GM23338 (cell line): Measurements from ENCODE around the gene GLI1. TPM values are rescaled to one million over a fixed set of nuclear protein-coding genes. Genes with fewer than 3 reads are reported as not detected.

ENCODE experiments used
- ATAC-seq: fragments of 200-7000 bp; cut with Tn5 transposase; 3 replicates; pipeline ENCODE4 v1.9.1; 2020
- DNase-seq: peaks from one replicate; pipeline ENCODE4 v3.0.0-alpha.2; 2015; ENCODE audit warnings: low spot score
- H2AFZ ChIP-seq: fragments of 200-600 bp; sonication (generic); 2 replicates; pipeline ENCODE4 v1.8.0; 2016; ENCODE audit warnings: antibody characterized with exemption, mild to moderate bottlenecking, moderate library complexity
- H3F3A ChIP-seq: fragments of 200-600 bp; sonication (generic); replicated peaks from 2 replicates; pipeline ENCODE4 v1.8.0; 2017; ENCODE audit warnings: antibody characterized with exemption, mixed run types, low read depth
- H3K27ac ChIP-seq: fragments of 200-600 bp; sonication (generic); 2 replicates; pipeline ENCODE4 v1.6.1; 2016; ENCODE audit warnings: low read depth
- H3K27me3 ChIP-seq: fragments of 200-600 bp; sonication (generic); 2 replicates; pipeline ENCODE4 v1.8.0; 2016; ENCODE audit warnings: mild to moderate bottlenecking, mixed run types, moderate library complexity; ENCODE audit not compliant: insufficient read depth
- H3K36me3 ChIP-seq: fragments of 200-600 bp; sonication (generic); 2 replicates; pipeline ENCODE4 v1.8.0; 2016; ENCODE audit warnings: mild to moderate bottlenecking; ENCODE audit not compliant: insufficient read depth
- H3K4me1 ChIP-seq: fragments of 200-600 bp; sonication (generic); 2 replicates; pipeline ENCODE4 v1.8.0; 2016; ENCODE audit warnings: mild to moderate bottlenecking, moderate library complexity; ENCODE audit not compliant: insufficient read depth
- H3K4me2 ChIP-seq: fragments of 200-600 bp; sonication (generic); 2 replicates; pipeline ENCODE4 v1.7.1; 2017; ENCODE audit warnings: mixed run types
- H3K4me3 ChIP-seq: fragments of 200-600 bp; sonication (generic); 2 replicates; pipeline ENCODE4 v1.6.1; 2016; ENCODE audit warnings: mixed run types
- H3K79me2 ChIP-seq: fragments of 200-600 bp; sonication (generic); replicated peaks from 2 replicates; pipeline ENCODE4 v1.8.0; 2017; ENCODE audit warnings: mild to moderate bottlenecking; ENCODE audit not compliant: insufficient read depth
- H3K9me2 ChIP-seq: fragments of 200-600 bp; sonication (generic); 2 replicates; pipeline ENCODE4 v1.8.0; 2017; ENCODE audit not compliant: insufficient read depth
- H4K20me1 ChIP-seq: fragments of 200-600 bp; sonication (generic); replicated peaks from 2 replicates; pipeline ENCODE4 v1.8.0; 2017; ENCODE audit warnings: mild to moderate bottlenecking; ENCODE audit not compliant: insufficient read depth
- H3K27ac Mint-ChIP-seq: 2 replicates; pipeline ENCODE4 v1.8.0; 2020; ENCODE audit warnings: inconsistent platforms, mild to moderate bottlenecking, moderate library complexity, mixed read lengths
- H3K27me3 Mint-ChIP-seq: 3 replicates; pipeline ENCODE4 v1.8.0; 2022; ENCODE audit warnings: low read depth, mild to moderate bottlenecking, moderate library complexity, mixed read lengths, inconsistent platforms; ENCODE audit not compliant: insufficient read depth, poor library complexity
- H3K36me3 Mint-ChIP-seq: 3 replicates; pipeline ENCODE4 v1.8.0; 2021; ENCODE audit warnings: low read depth, mild to moderate bottlenecking, inconsistent platforms, moderate library complexity, mixed read lengths
- H3K4me1 Mint-ChIP-seq: 3 replicates; pipeline ENCODE4 v1.8.0; 2020; ENCODE audit warnings: mild to moderate bottlenecking, inconsistent platforms, mixed read lengths
- H3K4me3 Mint-ChIP-seq: 3 replicates; pipeline ENCODE4 v1.8.0; 2021; ENCODE audit warnings: moderate library complexity, mild to moderate bottlenecking, inconsistent platforms, mixed read lengths
- H3K9me3 Mint-ChIP-seq: 3 replicates; pipeline ENCODE4 v1.8.0; 2020; ENCODE audit warnings: moderate library complexity, mild to moderate bottlenecking, inconsistent platforms, mixed read lengths
- EZH2phosphoT487 ChIP-seq: fragments of 200-600 bp; sonication (generic); IDR thresholded peaks from one replicate; pipeline ENCODE4 v1.8.1; 2018; ENCODE audit warnings: antibody characterized with exemption; ENCODE audit not compliant: unreplicated experiment
- NANOG ChIP-seq: IDR thresholded peaks from 2 replicates; pipeline ENCODE4 v1.6.1; 2016; ENCODE audit warnings: antibody characterized with exemption, borderline replicate concordance
- POLR2AphosphoS5 ChIP-seq: IDR thresholded peaks from 2 replicates; pipeline ENCODE4 v1.6.1; 2016; ENCODE audit warnings: antibody characterized with exemption, low read depth
- STAT1 ChIP-seq: IDR thresholded peaks from one replicate; pipeline ENCODE4 v1.6.1; 2016; ENCODE audit warnings: antibody characterized with exemption; ENCODE audit not compliant: unreplicated experiment
- ZNF114 ChIP-seq: fragments of 250-450 bp; sonication (Bioruptor Pico); IDR thresholded peaks from 2 replicates; pipeline ENCODE4 v1.5.0; 2020; ENCODE audit warnings: mild to moderate bottlenecking, moderate library complexity
- ZNF331 ChIP-seq: fragments of 250-450 bp; sonication (Bioruptor Pico); IDR thresholded peaks from 2 replicates; pipeline ENCODE4 v1.5.0; 2020; ENCODE audit warnings: low read depth, mild to moderate bottlenecking, moderate library complexity
- polyA plus RNA-seq: library from polyadenylated mRNA; unstranded; fragments of >200 nt; fragmentation: Nextera tagmentation; extraction: Ambion mirVana; gene quantifications from 2 replicates; pipeline ENCODE4 v1.2.1, GENCODE V29; 2016
- total RNA-seq: library from RNA; depleted of rRNA; stranded (reverse); fragments of >200 nt; shearing (Covaris generic); gene quantifications from 2 replicates; pipeline ENCODE4 v1.2.3, GENCODE V29; 2014
- TF ChIP-seq, protein P1 (sequence below): IDR thresholded peaks from one replicate; pipeline ENCODE4 v1.6.1; 2018; ENCODE audit warnings: antibody characterized with exemption; ENCODE audit not compliant: unreplicated experiment
- TF ChIP-seq, protein P2 (sequence below), 2 experiments: fragments of 200-600 bp in 1 of 2; sonication (generic) in 1 of 2; conservative IDR thresholded peaks; 2 replicates each; pipeline versions ENCODE4 v1.5.1 to v1.6.1; 2016 to 2017; ENCODE audit warnings: antibody characterized with exemption in 2 of 2, low read depth in 2 of 2, mild to moderate bottlenecking in 2 of 2, moderate library complexity in 1 of 2
- TF ChIP-seq, protein P3 (sequence below): IDR thresholded peaks from 2 replicates; pipeline ENCODE4 v1.6.1; 2016; ENCODE audit warnings: antibody characterized with exemption

GLI1 gene
- total and polyA plus RNA-seq, 2 experiments from 2014 or later: 5.6 to 18.1 TPM

DNA sequence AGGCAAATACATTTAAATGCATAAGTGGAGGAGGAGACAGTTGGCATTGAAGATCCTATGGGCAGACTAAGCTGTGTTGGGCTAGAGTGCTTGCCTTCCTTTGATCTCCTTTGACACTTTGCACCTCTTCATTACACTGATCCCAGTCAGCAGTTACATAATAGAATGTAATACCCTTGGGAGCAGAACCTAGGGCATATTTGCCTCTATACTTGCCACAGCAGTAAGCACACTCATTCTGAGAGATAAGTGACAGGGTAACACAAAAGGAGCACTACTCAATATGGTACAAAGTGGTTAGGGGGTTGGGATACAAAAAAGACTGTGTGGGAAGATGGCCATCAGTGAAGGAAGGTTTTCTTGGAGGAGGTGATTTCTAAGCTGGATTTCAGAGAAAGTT, 37.2 kb downstream of the GLI1 start:
- no peaks in the 10 kb centered on the region for H3K4me1 ChIP-seq

DNA sequence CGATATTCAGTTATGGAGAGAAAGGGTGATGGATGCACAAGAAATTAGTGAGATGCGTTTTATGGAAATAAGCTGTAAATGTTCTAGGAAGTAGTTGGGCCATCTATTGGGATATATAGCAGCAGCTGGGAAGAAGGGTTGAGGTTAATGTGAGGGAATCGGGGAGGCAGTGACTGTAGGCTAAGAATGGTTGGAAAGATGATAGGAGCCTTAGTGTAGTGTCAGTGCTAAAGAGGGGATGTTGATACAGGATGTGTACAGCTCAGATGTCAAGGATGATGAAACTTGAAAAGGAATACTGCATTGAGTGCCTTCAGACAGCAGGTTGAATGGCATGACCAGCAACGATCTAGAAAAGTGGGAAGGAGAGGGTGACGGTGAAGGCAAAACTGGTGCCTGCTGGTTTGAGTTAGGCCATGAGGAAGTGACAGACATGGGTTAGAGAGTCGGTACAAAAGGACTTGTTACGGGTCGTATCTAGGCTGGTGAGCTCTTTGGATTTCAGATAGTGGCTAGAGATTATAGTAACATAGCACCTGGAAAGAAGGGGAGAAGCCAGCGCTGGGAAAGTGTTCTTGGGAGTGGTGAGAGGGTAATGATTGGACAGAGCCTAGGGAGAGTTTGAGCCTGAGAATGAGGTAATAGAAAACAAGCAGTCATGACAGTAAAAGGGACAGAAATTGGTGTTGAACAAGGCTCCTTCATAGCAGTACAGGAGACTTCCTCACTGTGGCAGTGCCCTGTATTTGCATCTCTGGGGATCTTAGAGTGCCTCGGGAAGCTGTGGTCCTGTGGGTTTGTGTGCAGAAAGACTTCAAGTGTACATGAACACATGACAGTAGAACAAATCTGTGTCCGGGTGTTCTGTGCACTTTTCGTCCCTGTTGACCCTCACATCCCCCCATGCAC, 37.9 kb downstream of the GLI1 start:
- peaks cover 2% of the 10 kb centered on the region; the same call in 2 of the 3 replicates for H3K4me1 Mint-ChIP-seq
- H3K27ac Mint-ChIP-seq: peak overlapping the region; percentile 31; the same call in 1 of the 2 replicates
- peaks cover 13% of the 10 kb centered on the region for H3K27me3 Mint-ChIP-seq
- no peaks in the 10 kb centered on the region for H3K9me3 Mint-ChIP-seq
- peaks cover 34% of the 10 kb centered on the region for H4K20me1 ChIP-seq
- H3K36me3 ChIP-seq: peaks cover 76% of the 10 kb centered on the region
- no peak overlapping the region for H3K4me3 ChIP-seq
- peaks cover 92% of the 10 kb centered on the region for H3K36me3 Mint-ChIP-seq
- H3K4me1 ChIP-seq: no peaks in the 10 kb centered on the region
- H3K27me3 ChIP-seq: no peaks in the 10 kb centered on the region
- H3K9me2 ChIP-seq: no peaks in the 10 kb centered on the region
- ATAC-seq (no peak), DNase-seq (no peak)
- no peak overlapping the region; the same call in 2 of the 3 replicates for H3K4me3 Mint-ChIP-seq
- no peak overlapping the region for H3K4me2 ChIP-seq
- H3K27ac ChIP-seq: peak overlapping the region; percentile 63; the same call in 1 of the 2 replicates
- no peak overlapping the region for H2AFZ ChIP-seq
- H3F3A ChIP-seq: peaks cover 39% of the 10 kb centered on the region
- H3K79me2 ChIP-seq: peaks cover 23% of the 10 kb centered on the region
- TF ChIP-seq EZH2phosphoT487 (no peak), ZNF331 (CRISPR knock-in tag) (no peak), STAT1 (no peak), NANOG (no peak), ZNF114 (no peak), POLR2AphosphoS5 (no peak)
- TF ChIP-seq, protein P1, sequence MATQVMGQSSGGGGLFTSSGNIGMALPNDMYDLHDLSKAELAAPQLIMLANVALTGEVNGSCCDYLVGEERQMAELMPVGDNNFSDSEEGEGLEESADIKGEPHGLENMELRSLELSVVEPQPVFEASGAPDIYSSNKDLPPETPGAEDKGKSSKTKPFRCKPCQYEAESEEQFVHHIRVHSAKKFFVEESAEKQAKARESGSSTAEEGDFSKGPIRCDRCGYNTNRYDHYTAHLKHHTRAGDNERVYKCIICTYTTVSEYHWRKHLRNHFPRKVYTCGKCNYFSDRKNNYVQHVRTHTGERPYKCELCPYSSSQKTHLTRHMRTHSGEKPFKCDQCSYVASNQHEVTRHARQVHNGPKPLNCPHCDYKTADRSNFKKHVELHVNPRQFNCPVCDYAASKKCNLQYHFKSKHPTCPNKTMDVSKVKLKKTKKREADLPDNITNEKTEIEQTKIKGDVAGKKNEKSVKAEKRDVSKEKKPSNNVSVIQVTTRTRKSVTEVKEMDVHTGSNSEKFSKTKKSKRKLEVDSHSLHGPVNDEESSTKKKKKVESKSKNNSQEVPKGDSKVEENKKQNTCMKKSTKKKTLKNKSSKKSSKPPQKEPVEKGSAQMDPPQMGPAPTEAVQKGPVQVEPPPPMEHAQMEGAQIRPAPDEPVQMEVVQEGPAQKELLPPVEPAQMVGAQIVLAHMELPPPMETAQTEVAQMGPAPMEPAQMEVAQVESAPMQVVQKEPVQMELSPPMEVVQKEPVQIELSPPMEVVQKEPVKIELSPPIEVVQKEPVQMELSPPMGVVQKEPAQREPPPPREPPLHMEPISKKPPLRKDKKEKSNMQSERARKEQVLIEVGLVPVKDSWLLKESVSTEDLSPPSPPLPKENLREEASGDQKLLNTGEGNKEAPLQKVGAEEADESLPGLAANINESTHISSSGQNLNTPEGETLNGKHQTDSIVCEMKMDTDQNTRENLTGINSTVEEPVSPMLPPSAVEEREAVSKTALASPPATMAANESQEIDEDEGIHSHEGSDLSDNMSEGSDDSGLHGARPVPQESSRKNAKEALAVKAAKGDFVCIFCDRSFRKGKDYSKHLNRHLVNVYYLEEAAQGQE: no peak
- TF ChIP-seq, protein P2, sequence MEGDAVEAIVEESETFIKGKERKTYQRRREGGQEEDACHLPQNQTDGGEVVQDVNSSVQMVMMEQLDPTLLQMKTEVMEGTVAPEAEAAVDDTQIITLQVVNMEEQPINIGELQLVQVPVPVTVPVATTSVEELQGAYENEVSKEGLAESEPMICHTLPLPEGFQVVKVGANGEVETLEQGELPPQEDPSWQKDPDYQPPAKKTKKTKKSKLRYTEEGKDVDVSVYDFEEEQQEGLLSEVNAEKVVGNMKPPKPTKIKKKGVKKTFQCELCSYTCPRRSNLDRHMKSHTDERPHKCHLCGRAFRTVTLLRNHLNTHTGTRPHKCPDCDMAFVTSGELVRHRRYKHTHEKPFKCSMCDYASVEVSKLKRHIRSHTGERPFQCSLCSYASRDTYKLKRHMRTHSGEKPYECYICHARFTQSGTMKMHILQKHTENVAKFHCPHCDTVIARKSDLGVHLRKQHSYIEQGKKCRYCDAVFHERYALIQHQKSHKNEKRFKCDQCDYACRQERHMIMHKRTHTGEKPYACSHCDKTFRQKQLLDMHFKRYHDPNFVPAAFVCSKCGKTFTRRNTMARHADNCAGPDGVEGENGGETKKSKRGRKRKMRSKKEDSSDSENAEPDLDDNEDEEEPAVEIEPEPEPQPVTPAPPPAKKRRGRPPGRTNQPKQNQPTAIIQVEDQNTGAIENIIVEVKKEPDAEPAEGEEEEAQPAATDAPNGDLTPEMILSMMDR (conservative IDR thresholded peaks at IDR 0.05; ENCODE audit: low read depth in 2 of 2): no peak
- TF ChIP-seq, protein P3, sequence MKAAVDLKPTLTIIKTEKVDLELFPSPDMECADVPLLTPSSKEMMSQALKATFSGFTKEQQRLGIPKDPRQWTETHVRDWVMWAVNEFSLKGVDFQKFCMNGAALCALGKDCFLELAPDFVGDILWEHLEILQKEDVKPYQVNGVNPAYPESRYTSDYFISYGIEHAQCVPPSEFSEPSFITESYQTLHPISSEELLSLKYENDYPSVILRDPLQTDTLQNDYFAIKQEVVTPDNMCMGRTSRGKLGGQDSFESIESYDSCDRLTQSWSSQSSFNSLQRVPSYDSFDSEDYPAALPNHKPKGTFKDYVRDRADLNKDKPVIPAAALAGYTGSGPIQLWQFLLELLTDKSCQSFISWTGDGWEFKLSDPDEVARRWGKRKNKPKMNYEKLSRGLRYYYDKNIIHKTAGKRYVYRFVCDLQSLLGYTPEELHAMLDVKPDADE: no peak

More for the DNA sequence above, 37.2 kb downstream of the GLI1 start:
- Histone ChIP-seq H3K4me2 (no peak overlapping the region), H3K27ac (0 out of 2 replicates have a peak overlapping the region, but pooled peaks have one; percentile 63), H3K79me2 (peaks cover 23% of the 10 kb centered on the region), H3K27me3 (no peaks in the 10 kb centered on the region), H2AFZ (no peak overlapping the region), H4K20me1 (peaks cover 35% of the 10 kb centered on the region), H3K36me3 (peaks cover 75% of the 10 kb centered on the region), H3K9me2 (no peaks in the 10 kb centered on the region), H3K4me3 (no peak overlapping the region), H3F3A (peaks cover 37% of the 10 kb centered on the region)
- H3K27ac Mint-ChIP-seq: no peak overlapping the region; the same call in 1 of the 2 replicates
- H3K4me3 Mint-ChIP-seq: no peak overlapping the region; the same call in 2 of the 3 replicates
- peaks cover 92% of the 10 kb centered on the region for H3K36me3 Mint-ChIP-seq
- no peak for ATAC-seq
- H3K9me3 Mint-ChIP-seq: no peaks in the 10 kb centered on the region
- DNase-seq: no peak
- peaks cover 2% of the 10 kb centered on the region; the same call in 2 of the 3 replicates for H3K4me1 Mint-ChIP-seq
- peaks cover 13% of the 10 kb centered on the region for H3K27me3 Mint-ChIP-seq
- TF ChIP-seq NANOG (no peak), ZNF114 (no peak), STAT1 (no peak)
- TF ChIP-seq, protein P1: no peak
